Astrocyte (in vitro differentiated cells and primary cell): ENCODE data around the gene ZDHHC12.

Experiments
- CTCF ChIP-seq: IDR thresholded peaks from 2 replicates; pipeline ENCODE4 v1.5.1; 2011; ENCODE audit warnings: low read depth, mild to moderate bottlenecking, inconsistent platforms, low read length, moderate library complexity; ENCODE audit not compliant: insufficient read depth
- EZH2 ChIP-seq: IDR thresholded peaks from 2 replicates; pipeline ENCODE4 v1.6.1; 2012; ENCODE audit warnings: mild to moderate bottlenecking, low read length, inconsistent platforms; ENCODE audit not compliant: insufficient read depth

- TF ChIP-seq CTCF (no peak), EZH2 (no peak)
Observed at GRCh38 chr9:128706671-128707381, 17.1 kb downstream of the ZDHHC12 start.
